Epidermal melanocyte (primary cell): ENCODE results near the gene BEX4.
"Not testable (repeated sequence)": the region's sequence is repeated elsewhere in the genome, so short reads cannot be mapped to it uniquely, and the experiment has no call there.

Experiments
- DNase-seq: peaks from one replicate; pipeline ENCODE4 v3.0.0; 2011; ENCODE audit warnings: low spot score; ENCODE audit not compliant: insufficient read length

The BEX4 gene, protein sequence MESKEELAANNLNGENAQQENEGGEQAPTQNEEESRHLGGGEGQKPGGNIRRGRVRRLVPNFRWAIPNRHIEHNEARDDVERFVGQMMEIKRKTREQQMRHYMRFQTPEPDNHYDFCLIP

GRCh38 chrX:103214870-103215424 lies at the start of gene BEX4:
Gene BEX4, plus strand, starts transcription at chrX:103215108. Its CDS starts 1,046 bp downstream, at chrX:103216154.
- DNase-seq = peak; percentile 61

- no peak for DNase-seq
Observed at GRCh38 chrX:103170216-103170615, 44.7 kb upstream of the BEX4 start.

DNA sequence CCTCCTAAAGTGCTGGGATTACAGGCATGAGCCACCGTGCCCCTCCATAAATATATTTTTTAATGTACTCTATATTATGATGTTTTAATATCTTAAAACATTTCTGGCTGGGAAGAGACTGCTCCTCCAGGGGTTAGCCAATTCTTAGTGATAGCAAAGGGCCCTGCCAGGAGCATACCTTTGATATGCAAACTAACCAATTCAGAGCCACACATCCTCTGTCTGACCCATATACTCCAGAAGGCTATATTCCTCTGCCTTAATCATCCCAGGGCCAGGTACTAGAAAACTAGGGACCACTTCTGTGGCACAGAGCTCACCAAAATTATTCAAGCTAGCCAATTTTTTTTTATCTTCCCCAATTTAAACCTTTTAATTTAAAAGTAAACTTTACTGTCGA lies 43.6 kb upstream of the BEX4 start:
- DNase-seq = no peak

- not testable (repeated sequence) for DNase-seq
Observed at GRCh38 chrX:103175256-103175655, 39.7 kb upstream of the BEX4 start.

- DNase-seq = peak; percentile 38
Observed at GRCh38 chrX:103175944-103176753, 38.8 kb upstream of the BEX4 start.

DNA sequence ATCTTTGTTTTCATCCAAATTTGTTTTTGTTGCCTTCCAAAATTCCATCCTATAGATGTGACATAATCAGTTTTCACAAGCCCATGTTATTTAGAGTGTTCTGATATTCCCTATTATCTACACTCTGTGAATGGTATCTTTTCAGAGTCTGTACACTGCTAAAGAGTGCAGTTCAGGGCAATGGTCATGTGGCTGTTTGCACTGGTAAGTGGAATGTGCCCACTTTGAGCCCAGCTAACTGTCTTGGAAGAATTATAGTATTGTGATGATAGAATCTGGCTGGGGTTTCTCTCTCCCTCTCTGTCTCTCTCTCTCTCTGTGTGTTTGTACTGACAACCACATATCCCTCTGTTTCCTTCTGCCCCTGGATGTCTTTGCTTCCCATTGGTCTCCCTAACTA lies 37.4 kb upstream of the BEX4 start:
- DNase-seq = peak; percentile 20

DNA sequence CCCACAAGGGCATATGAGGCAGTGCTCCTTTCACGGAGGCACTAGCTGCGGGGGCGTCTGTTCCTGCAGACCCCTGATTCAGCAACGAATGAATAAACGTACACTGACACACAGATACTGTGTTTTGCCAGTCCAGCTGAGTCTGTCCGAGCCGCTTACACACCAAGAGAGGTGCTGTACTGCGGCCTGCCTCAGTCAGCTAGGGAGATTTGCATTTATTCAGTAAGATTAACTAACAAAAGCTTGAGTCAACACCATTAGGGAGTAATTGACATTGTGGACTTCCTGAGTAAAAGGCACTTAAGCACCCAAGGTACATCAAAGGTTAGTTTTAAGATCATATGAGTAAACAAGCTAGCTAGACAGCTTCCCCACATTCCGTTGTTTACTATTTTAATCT lies 31.0 kb upstream of the BEX4 start:
- DNase-seq = no peak

DNA sequence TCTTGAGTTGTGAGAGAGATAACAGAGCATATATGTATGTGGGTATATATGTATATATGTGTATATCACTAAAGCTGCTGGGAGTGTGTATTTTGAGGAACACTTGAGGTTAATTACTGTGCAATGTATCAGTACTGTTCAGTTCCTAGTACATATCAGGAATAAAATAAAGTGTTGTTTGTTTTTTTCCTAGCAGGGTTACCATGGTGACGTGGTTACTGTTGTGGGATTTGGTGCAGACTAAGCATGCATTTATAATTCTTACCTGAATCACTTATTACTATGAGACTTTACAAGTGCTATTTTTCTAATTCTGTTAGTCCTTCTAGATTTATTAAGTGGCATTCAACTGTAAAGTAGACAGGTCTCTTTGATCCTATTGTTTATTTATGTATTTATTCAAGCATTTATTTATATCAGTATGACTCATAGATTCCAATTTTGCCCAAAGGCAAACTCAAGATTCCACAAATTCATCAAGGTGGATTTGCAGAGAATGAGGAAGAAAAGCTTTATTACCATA lies 26.9 kb upstream of the BEX4 start:
- no peak for DNase-seq

DNA sequence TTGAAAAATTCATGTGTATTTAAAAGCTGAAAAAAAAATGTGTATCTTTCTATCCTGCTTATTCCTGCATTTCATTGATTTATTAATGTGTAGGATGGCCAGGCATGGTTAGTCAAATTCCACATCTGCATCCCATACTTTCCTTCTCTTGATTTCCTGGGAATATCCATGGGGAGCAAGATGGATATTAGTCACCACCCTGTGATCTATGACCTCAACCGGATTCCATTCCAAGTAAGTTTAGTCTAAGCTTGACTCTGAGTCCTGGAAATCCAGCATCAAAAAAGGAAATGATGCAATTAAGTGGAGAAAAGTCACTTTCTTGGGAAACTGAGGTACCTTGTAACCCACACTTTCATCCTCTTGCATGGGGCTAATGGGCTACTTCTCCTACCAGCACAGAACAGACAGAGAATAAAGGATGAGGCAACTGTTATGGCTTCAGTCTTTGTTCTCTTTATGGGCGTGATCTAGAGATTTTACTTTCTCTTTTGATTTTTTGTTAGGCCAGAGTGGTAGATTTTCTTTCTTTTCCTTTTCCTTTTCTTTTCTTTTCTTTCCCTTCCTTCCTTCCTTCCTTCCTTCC lies 17.1 kb upstream of the BEX4 start:
- DNase-seq = no peak

DNA sequence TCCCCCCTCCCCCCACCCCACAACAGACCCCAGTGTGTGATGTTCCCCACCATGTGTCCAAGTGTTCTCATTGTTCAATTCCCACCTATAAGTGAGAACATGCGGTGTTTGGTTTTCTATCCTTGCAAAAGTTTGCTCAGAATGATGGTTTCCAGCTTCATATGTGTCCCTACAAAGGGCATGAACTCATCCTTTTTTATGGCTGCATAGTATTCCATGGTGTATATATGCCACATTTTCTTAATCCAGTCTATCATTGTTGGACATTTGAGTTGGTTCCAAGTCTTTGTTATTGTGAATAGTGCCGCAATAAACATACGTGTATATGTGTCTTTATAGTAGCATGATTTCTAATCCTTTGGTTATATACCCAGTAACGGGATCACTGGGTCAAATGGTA lies 16.2 kb upstream of the BEX4 start:
- DNase-seq = not testable (repeated sequence)

DNA sequence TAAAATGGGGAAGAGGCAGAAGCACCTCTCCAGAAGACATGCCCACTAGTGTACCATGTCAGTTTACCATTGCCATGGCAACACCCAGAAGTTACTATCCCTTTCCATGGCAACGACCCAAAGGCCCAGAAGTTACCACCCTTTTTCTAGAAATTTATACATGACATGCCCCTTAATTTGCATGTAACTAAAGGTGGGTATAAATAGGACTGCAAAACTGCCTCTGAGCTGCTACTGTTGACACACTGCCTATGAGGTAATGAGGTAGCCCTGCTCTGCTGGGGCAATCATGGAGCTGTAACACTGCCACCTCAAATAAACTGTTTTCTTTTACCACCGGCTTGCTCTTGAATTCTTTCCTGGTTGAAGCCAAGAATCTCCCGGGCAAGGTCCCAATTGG lies 13.9 kb upstream of the BEX4 start:
- DNase-seq = no peak

DNA sequence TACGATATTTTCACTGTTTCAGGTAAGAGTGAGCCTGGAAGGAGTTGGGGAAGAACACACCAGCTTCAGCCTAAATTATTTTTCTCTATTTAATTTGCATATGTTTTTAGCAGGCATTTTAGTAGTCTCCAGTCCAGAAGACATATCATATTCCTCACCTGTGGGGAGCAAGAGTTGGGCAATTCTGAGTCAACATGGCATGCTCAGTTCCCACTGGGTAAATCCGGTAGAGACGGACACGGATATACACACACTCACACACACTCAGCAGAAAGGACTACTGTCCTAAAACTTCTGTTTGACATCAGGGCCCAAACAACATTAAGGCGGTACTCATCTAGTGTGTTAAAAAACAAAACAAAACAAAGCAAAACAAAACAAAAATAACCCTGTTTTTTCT lies 4.9 kb upstream of the BEX4 start:
- DNase-seq = no peak

GRCh38 chrX:103211012-103211715 lies 3.7 kb upstream of the BEX4 start:
- no peak for DNase-seq

DNA sequence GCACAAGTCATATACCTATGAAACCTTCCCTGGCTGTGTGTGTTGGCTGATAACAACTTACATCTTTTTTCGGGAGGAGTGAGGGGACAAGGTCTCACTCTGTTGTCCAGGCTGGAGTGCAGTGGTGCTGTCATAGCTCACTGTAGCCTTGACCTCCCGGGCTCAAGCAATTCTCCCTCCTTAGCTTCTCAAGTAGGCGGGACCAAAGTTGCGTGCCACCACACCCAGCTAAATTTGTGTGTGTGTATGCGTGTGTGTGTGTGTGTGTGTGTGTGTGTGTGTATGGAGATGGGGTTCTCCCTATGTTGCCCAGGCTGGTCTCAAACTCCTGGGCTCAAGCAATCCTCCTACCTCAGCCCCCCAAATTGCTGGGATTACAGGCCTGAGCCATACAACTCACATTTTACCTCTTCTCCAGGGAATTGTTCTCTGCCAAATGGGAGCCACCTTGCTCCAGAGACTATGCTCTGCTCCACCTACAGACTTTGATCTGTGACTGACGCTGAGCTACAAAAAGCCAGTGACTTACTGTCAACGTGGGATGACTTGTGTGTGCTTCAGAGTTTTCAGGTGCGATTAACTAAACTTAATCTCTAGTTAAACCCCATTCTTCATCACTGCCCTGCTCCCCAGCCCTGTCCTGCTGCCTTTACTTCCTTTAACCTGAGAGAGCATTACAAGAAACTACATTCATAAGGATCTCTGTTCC lies 2.0 kb upstream of the BEX4 start:
- DNase-seq = no peak

- no peak for DNase-seq
Observed at GRCh38 chrX:103215425-103215991, 600 bp downstream of the BEX4 start.

DNA sequence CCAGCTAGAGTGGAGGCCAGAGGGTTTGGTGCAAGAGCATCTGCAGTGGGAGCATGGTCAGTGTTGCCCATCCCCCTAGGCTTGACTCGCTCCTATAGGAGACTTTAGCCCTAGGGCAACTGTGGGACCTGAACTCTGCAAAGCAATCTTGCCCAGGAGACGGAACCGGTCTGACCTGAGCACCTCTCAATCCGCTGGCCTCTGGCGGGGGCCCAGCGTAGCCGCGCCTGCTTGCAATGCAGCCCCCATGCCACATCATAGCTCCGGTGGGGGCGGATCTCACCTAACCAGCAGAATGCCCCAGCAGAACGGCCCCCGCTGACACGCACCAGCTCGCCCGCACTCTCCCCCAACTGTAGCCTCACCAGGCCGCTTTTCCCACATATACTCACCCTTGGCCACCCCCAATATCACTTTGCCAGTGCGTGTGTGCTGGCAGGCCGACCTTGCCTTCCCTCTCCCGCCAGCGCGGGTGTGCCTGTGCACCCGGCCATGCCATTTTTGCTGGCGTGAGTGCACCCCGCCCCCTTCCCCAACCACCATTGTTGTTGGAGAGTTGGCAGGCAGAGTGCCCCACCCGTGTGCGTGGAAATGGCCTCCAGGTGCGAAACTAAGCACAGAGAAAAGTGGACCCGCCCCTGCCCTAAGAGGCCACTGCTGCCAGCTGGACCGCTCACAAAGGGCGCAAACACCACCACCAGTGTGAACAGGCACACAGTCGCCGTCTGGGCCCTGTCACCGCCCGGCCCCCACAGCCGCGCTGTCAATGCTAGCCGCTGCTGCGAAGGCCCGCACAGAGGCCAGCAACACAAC lies 5.8 kb downstream of the BEX4 start:
- DNase-seq = no peak

DNA sequence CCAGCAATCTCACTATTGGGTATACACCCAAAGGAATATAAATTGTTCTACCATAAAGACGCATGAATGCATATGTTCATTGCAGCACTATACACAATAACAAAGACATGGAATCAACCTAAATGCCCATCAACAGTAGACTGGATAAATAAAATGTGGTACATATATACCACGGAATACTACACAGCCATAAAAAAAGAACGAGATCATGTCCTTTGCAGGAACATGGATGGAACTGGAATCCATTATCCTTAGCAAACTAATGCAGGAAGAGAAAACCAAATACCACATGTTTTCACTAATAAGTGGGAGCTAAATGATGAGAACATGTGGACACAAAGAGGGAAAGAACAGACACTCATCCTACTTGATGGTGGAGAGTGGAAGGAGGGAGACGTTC lies 11.0 kb downstream of the BEX4 start:
- DNase-seq = not testable (repeated sequence)

DNA sequence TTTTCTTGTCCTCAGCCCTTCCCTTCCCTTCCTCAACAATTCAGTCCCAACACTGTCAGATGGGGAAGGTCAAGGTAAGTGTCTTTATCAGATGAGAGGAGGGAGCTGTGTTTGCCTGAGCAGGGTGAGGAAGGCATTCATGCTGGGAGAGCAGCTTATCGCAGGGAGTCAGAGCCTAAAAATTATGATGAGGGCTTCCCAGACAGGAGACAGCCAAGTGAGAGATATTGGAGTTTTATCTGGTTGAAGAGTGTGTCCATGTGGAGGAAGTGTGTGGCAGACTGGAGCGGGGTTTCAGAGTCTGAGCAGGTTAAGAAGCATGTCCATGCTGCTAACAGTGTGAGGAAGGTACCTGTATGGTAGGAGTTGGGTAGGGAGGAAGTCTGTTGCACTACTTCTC lies 18.4 kb downstream of the BEX4 start:
- no peak for DNase-seq

DNA sequence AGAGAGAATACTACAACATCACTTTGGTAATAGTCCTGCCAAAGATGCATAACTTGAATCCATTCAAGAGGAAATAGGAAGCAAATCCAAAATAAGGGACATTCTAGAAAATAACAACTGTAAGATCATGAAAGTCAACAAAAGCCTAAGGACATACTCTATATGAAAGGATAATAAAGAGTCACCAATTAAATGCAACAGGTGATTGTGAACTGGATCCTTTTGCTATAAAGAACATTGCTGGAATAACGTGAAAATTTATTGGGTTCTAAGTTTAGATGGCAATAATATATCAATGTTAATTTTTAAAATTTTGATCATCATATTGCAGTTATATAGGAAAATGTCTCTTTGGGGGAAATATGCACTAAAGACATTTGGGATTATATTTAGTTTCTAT lies 20.0 kb downstream of the BEX4 start:
- no peak for DNase-seq

DNA sequence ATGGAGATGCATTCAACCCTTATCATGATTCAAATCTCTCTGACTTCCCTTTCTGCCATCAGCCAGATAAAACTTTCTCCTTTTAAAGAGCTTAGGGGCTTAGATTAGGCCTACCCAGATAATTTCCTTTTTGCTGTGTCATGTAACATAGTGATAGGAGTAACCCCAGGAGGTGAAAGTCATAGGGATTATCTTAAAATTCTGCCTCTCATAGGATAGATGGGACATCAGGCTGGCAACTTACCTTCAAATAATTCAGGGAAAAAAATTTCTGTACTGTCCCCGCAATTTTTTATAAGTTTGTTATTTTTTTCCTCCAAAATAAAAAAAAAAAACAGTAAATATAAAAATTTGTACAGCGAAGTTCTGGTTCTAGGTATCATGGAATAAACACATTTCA lies 20.7 kb downstream of the BEX4 start:
- DNase-seq = not testable (repeated sequence)
